Lower leg skin (tissue), 3 donors: ENCODE results near the gene BIN1.

ENCODE experiments used
- POLR2A ChIP-seq, 2 donors: fragments of 450-650 bp; IDR thresholded peaks; one replicate each; pipeline ENCODE4 v1.6.1; 2016 to 2017; ENCODE audit warnings: antibody characterized with exemption in 2 of 2, mild to moderate bottlenecking in 1 of 2, moderate library complexity in 1 of 2
- TF ChIP-seq, protein P1 (sequence below), 3 donors: fragments of 450-650 bp; IDR thresholded peaks; one replicate each; pipeline ENCODE4 v1.5.1; 2016; ENCODE audit warnings: antibody characterized with exemption in 3 of 3, mild to moderate bottlenecking in 3 of 3, moderate library complexity in 2 of 3

DNA sequence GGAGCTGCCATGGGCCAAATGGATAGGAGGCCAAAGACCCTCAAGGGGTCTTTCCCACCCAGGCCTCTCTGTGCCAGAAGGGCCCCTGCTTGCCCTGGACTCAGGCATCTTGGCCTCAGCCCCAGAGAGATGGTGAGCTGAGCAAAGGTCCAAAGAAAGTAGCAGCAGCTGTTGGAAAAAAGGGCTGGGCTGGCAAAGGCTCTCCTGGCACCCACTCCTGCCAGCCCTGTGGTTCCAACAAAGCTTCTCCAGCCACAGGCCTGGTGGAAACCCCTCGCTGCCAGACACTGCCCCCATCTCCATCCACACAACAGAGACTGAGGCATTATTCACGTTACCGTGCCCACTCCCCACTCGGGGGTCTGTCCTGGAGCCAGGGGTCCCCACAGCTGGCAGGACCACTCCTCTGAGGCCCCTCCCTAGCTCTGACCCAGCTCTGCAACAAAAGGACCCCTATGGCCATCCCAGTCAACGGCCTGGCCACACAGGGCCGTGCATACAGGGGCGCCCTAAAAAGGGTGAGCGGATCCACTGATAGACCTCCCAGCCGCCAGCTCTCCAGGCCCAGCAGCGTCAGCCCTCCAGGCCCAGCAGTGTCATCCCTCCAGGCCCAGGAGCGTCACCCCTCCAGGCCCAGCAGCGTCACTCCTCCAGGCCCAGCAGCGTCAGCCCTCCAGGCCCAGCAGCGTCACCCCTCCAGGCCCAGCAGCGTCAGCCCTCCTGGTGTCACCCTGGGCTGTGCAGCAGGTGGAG is 10.1 kb downstream of the BIN1 start:
- TF ChIP-seq POLR2A (IDR thresholded peaks at IDR 0.05), result no peak
- TF ChIP-seq, protein P1, sequence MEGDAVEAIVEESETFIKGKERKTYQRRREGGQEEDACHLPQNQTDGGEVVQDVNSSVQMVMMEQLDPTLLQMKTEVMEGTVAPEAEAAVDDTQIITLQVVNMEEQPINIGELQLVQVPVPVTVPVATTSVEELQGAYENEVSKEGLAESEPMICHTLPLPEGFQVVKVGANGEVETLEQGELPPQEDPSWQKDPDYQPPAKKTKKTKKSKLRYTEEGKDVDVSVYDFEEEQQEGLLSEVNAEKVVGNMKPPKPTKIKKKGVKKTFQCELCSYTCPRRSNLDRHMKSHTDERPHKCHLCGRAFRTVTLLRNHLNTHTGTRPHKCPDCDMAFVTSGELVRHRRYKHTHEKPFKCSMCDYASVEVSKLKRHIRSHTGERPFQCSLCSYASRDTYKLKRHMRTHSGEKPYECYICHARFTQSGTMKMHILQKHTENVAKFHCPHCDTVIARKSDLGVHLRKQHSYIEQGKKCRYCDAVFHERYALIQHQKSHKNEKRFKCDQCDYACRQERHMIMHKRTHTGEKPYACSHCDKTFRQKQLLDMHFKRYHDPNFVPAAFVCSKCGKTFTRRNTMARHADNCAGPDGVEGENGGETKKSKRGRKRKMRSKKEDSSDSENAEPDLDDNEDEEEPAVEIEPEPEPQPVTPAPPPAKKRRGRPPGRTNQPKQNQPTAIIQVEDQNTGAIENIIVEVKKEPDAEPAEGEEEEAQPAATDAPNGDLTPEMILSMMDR (IDR thresholded peaks at IDR 0.05), result no peak
